Measurements from ENCODE around the gene ITGA6. TPM values are rescaled to one million over a fixed set of nuclear protein-coding genes. Genes with fewer than 3 reads are reported as not detected.

Gene ITGA6
- total RNA-seq, 1 donor from 2014 or later: 35.3 TPM

GRCh38 chr2:172554352-172555271 is 127.2 kb downstream of the ITGA6 start:
- no peak overlapping the region for H3K9ac ChIP-seq (ENCODE audit: low read length)
- no peak overlapping the region for H2AFZ ChIP-seq (ENCODE audit: low read depth, low read length)
- H3K27ac Mint-ChIP-seq (ENCODE audit: unreplicated experiment): no peak overlapping the region

GRCh38 chr2:172555272-172555521 is 127.8 kb downstream of the ITGA6 start:
- FAIRE-seq: no peak

More at GRCh38 chr2:172554352-172555271, 127.2 kb downstream of the ITGA6 start:
- Histone ChIP-seq H4K20me1 (ENCODE audit: insufficient read depth, low read length) (peaks cover 7% of the 10 kb centered on the region), H3K9me3 (ENCODE audit: insufficient read depth, low read depth, low read length) (no peaks in the 10 kb centered on the region), H3K27ac (ENCODE audit: low read depth, low read length) (peak overlapping the region; percentile 87), H3K36me3 (ENCODE audit: insufficient read depth, low read length) (no peaks in the 10 kb centered on the region), H3K27me3 (ENCODE audit: insufficient read depth, low read length) (no peaks in the 10 kb centered on the region), H3K4me1 (ENCODE audit: insufficient read depth, low read length) (peaks cover 23% of the 10 kb centered on the region), H3K4me3 (ENCODE audit: insufficient read depth, low read depth, low read length) (peak overlapping the region; percentile 82), H3K79me2 (ENCODE audit: insufficient read depth, low read length) (peaks cover 19% of the 10 kb centered on the region), H3K4me2 (ENCODE audit: low read length) (peak overlapping the region; percentile 93)
- Mint-ChIP-seq H3K4me3 (ENCODE audit: unreplicated experiment) (peak overlapping the region; percentile 95), H3K9me3 (ENCODE audit: unreplicated experiment) (no peaks in the 10 kb centered on the region), H3K4me1 (ENCODE audit: low read depth, unreplicated experiment) (peaks cover 45% of the 10 kb centered on the region), H3K36me3 (ENCODE audit: low read depth, unreplicated experiment) (peaks cover 5% of the 10 kb centered on the region), H3K27me3 (ENCODE audit: low read depth, unreplicated experiment) (no peaks in the 10 kb centered on the region)
- DNase-seq (ENCODE audit: low read depth) (no peak), FAIRE-seq (no peak)
- no peak for TF ChIP-seq EZH2 (IDR thresholded peaks at IDR 0.05; ENCODE audit: insufficient read depth, low read length)
- no peak for TF ChIP-seq CTCF (IDR thresholded peaks at IDR 0.05; ENCODE audit: insufficient read depth, low read depth, low read length)

More at GRCh38 chr2:172555272-172555521, 127.8 kb downstream of the ITGA6 start:
- H3K27ac Mint-ChIP-seq (ENCODE audit: unreplicated experiment): peak overlapping the region; percentile 89
- H3K27me3 ChIP-seq (ENCODE audit: insufficient read depth, low read length): no peaks in the 10 kb centered on the region
- H3K36me3 ChIP-seq (ENCODE audit: insufficient read depth, low read length): no peaks in the 10 kb centered on the region
- peak overlapping the region; percentile 90 for H3K9ac ChIP-seq (ENCODE audit: low read length)
- peak overlapping the region; percentile 93 for H3K4me2 ChIP-seq (ENCODE audit: low read length)
- H3K27ac ChIP-seq (ENCODE audit: low read depth, low read length): peak overlapping the region; percentile 87
- peaks cover 4% of the 10 kb centered on the region for H3K36me3 Mint-ChIP-seq (ENCODE audit: low read depth, unreplicated experiment)
- H3K9me3 Mint-ChIP-seq (ENCODE audit: unreplicated experiment): no peaks in the 10 kb centered on the region
- H3K4me3 ChIP-seq (ENCODE audit: insufficient read depth, low read depth, low read length): peak overlapping the region; percentile 82
- H3K4me1 Mint-ChIP-seq (ENCODE audit: low read depth, unreplicated experiment): peaks cover 45% of the 10 kb centered on the region
- no peaks in the 10 kb centered on the region for H3K27me3 Mint-ChIP-seq (ENCODE audit: low read depth, unreplicated experiment)
- TF ChIP-seq EZH2 (IDR thresholded peaks at IDR 0.05; ENCODE audit: insufficient read depth, low read length): no peak
- no peak for TF ChIP-seq CTCF (IDR thresholded peaks at IDR 0.05; ENCODE audit: insufficient read depth, low read depth, low read length)
- peak overlapping the region; percentile 95 for H3K4me3 Mint-ChIP-seq (ENCODE audit: unreplicated experiment)
- H2AFZ ChIP-seq (ENCODE audit: low read depth, low read length): peak overlapping the region; percentile 99
- H4K20me1 ChIP-seq (ENCODE audit: insufficient read depth, low read length): peaks cover 7% of the 10 kb centered on the region
- H3K79me2 ChIP-seq (ENCODE audit: insufficient read depth, low read length): peaks cover 19% of the 10 kb centered on the region
- DNase-seq (ENCODE audit: low read depth): no peak
- H3K4me1 ChIP-seq (ENCODE audit: insufficient read depth, low read length): peaks cover 23% of the 10 kb centered on the region
- H3K9me3 ChIP-seq (ENCODE audit: insufficient read depth, low read depth, low read length): no peaks in the 10 kb centered on the region

Other genes starting within 250 kb of the ITGA6 start
- gene PDK1, start 128.5 kb downstream of the ITGA6 start, total RNA-seq: 26.0 and 31.5 TPM in 2 replicates

Data from astrocyte (in vitro differentiated cells and primary cell).